ENCODE measurements around the gene MAPK9. TPM values are rescaled to one million over a fixed set of nuclear protein-coding genes. Genes with fewer than 3 reads are reported as not detected.

Gene MAPK9
- total RNA-seq, 3 donors from 2014 or later, result 31.2 to 37.9 (median 34.7) TPM

- Histone ChIP-seq H3K4me1 (no peaks in the 10 kb centered on the region), H3K27ac (no peak overlapping the region), H3K9me3 (no peaks in the 10 kb centered on the region), H3K36me3 (no peaks in the 10 kb centered on the region), H3K4me3 (no peak overlapping the region), H3K27me3 (no peaks in the 10 kb centered on the region)
- DNase-seq (ENCODE audit: low spot score in 2 of 2), result no peak
- TF ChIP-seq CTCF (IDR thresholded peaks at IDR 0.05) (no peak), POLR2A (IDR thresholded peaks at IDR 0.05) (no peak), POLR2AphosphoS5 (IDR thresholded peaks at IDR 0.05) (no peak)
- intact Hi-C loops (cut with DNase I; ENCODE audit: low total_unique reads), result no loop called here
Measured at GRCh38 chr5:180324601-180324950, 32.7 kb upstream of the MAPK9 start.

- H3K4me1 ChIP-seq, result no peaks in the 10 kb centered on the region
- DNase-seq (ENCODE audit: low spot score in 2 of 2), result no peak
- H3K27ac ChIP-seq, result no peak overlapping the region
- H3K9me3 ChIP-seq, result no peaks in the 10 kb centered on the region
- TF ChIP-seq POLR2A (IDR thresholded peaks at IDR 0.05) (no peak), POLR2AphosphoS5 (IDR thresholded peaks at IDR 0.05) (no peak), CTCF (IDR thresholded peaks at IDR 0.05) (no peak)
- no peak overlapping the region for H3K4me3 ChIP-seq
- no peaks in the 10 kb centered on the region for H3K36me3 ChIP-seq
- intact Hi-C loops (cut with DNase I; ENCODE audit: low total_unique reads), result no loop called here
- H3K27me3 ChIP-seq, result no peaks in the 10 kb centered on the region
Measured at GRCh38 chr5:180323941-180324600, 32.2 kb upstream of the MAPK9 start.

DNA sequence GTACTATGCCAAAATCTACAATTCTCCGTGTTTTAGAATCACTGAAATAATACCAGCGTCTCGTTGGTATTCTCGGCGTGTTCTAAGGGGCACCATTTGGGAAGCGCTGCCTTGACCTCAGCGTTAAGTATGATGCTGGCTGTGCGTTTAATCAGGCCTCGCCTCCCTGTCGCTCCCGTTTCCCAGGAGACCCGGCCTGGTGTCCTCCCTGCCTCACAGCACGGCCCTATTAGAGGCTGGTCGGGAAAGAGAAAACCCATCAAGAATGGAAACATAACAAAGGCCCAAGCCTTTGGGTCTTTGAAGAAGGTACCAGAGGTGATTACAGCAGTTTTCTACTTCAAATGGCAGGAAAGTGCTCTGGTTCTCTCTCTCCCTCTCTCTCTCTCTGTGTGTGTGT, 31.3 kb upstream of the MAPK9 start:
- Histone ChIP-seq H3K27ac (no peak overlapping the region), H3K4me1 (no peaks in the 10 kb centered on the region), H3K36me3 (no peaks in the 10 kb centered on the region), H3K9me3 (no peaks in the 10 kb centered on the region), H3K27me3 (no peaks in the 10 kb centered on the region), H3K4me3 (no peak overlapping the region)
- DNase-seq (ENCODE audit: low spot score in 2 of 2), result no peak
- TF ChIP-seq POLR2A (IDR thresholded peaks at IDR 0.05) (no peak), CTCF (IDR thresholded peaks at IDR 0.05) (no peak), POLR2AphosphoS5 (IDR thresholded peaks at IDR 0.05) (no peak)
- intact Hi-C loops (cut with DNase I; ENCODE audit: low total_unique reads), result no loop called here

GRCh38 chr5:180318456-180319089, 26.7 kb upstream of the MAPK9 start:
- Histone ChIP-seq H3K27me3 (no peaks in the 10 kb centered on the region), H3K4me1 (no peaks in the 10 kb centered on the region), H3K36me3 (no peaks in the 10 kb centered on the region), H3K9me3 (no peaks in the 10 kb centered on the region), H3K27ac (no peak overlapping the region), H3K4me3 (no peak overlapping the region)
- TF ChIP-seq POLR2AphosphoS5 (IDR thresholded peaks at IDR 0.05) (no peak), CTCF (IDR thresholded peaks at IDR 0.05) (no peak), POLR2A (IDR thresholded peaks at IDR 0.05) (no peak)
- intact Hi-C loops (cut with DNase I; ENCODE audit: low total_unique reads), result no loop called here
- no peak for DNase-seq (ENCODE audit: low spot score in 2 of 2)

GRCh38 chr5:180316586-180316985, 24.7 kb upstream of the MAPK9 start:
- Histone ChIP-seq H3K4me3 (no peak overlapping the region), H3K27me3 (no peaks in the 10 kb centered on the region), H3K36me3 (no peaks in the 10 kb centered on the region), H3K4me1 (no peaks in the 10 kb centered on the region), H3K27ac (no peak overlapping the region), H3K9me3 (no peaks in the 10 kb centered on the region)
- DNase-seq (ENCODE audit: low spot score in 2 of 2), result no peak
- intact Hi-C loops (cut with DNase I; ENCODE audit: low total_unique reads), result no loop called here
- TF ChIP-seq POLR2A (IDR thresholded peaks at IDR 0.05) (no peak), CTCF (IDR thresholded peaks at IDR 0.05) (no peak), POLR2AphosphoS5 (IDR thresholded peaks at IDR 0.05) (no peak)
